Amygdala (tissue), 56 donors: ENCODE results near the gene IL18.
"Not testable (repeated sequence)": the region's sequence is repeated elsewhere in the genome, so short reads cannot be mapped to it uniquely, and the experiment has no call there.

Experiments used
- DNase-seq, 56 donors: peaks; one replicate each; lab custom pipeline; 2025; lab: John Stamatoyannopoulos, UW

Gene IL18

DNA sequence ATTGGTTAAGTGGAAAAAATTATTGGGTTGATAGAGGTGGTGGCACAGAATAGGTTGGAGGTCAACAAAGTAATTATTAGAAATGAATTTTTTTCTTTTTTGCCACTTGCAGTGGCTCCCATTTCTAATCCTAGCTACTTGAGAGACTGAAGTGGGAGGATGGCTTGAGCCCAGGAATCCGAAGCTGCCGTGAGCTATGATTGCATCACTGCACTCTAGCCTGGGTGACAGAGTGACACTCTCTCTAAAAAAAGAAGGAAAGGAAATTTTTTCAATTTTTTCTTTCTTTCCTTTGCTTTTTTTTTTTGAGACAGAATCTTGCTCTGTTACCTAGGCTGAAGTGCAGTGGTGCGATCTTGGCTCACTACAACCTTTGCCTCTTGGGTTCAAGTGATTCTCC is 9.3 kb upstream of the IL18 start:
- no peak for DNase-seq

DNA sequence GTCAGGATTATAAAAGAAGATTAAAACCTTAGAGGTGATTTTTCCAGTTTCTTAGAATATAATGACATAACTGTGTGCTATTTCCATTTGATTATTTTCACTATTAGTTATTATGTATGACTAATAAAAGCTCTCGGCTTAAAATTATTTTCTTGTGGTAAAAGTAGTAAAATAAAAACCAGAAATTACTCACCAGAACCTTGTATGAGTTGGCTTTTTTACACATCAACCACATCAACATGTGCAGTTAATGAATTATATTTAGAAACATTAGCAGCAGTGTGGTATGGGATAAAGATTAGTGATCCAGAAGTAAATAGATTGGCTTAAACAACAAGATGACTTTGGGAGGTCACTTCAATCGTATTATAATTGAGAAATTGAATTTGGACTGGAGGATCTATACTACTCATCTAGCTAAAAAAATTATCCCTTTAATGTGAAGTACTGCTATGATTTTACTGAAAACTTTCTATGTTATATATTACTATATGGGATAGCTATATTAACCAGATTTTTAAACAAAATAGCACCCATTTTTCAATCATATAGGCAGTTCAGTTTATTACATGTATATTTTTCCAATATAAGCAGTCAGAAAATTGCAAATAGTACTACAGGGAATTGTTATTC is 8.6 kb upstream of the IL18 start:
- no peak for DNase-seq

DNA sequence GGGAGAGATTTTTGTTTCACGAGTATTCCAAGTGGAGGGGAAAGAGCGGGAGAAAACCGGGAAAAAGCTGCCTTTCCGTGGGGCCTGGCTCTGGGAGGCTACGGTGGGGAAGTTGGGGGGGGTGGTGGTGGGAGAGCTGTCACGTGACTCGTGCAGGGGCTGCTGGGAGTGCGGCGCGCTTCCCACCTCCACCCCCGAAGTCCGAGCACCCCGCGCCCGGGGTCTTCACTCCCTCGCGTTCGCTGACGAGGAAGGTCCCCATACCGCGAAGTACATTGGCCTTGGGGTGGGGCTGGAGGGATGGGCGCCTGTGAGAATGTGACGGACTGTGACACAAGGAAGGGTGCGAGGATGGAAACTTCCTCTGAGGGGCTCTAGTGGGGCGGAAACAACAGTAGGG is 3.3 kb upstream of the IL18 start, which contains the start of gene TEX12:
TEX12 (plus strand) TSS at position 228 of the 400 bp plus-strand sequence. CDS start 1,897 bp downstream, outside the sequence.
- DNase-seq = no peak

DNA sequence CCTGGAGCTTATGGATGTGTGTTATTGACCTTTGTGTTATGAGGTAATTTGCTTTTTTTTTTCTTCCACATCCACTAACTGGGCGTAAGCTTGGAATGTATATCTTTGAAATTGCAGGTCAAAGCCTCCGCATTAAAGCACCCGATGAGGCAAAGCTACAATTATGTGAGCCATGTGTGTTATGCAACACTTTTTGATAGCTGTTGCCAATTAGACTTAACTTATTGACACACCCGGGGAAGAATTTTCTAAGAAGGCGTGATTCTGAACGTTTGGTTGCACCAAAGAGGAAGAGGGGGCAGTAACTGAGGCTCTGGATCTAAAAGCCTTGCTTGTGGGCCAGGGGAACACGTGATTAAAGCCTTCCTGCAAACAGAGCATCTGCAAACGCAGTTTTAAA is 2.7 kb upstream of the IL18 start:
- no peak for DNase-seq

DNA sequence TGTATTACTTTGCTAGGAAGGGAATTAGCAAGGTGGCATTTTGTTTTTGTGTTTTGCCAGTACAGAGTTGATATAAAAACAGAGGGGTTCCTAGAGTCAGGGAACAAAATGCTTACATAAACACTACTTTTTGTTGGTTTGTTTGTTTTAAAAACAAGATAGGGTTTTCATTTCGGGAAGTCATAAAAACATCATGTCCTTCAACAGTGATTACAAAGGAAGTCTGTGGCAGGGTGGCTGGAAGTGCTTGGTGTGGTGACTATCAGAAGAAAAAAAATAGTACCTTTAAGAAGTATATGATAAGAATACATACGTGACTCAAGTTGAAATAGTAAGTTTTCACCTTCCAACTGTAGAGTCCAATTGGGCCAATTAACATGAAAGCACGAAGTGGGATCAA is 1.2 kb upstream of the IL18 start:
- no peak for DNase-seq

DNA sequence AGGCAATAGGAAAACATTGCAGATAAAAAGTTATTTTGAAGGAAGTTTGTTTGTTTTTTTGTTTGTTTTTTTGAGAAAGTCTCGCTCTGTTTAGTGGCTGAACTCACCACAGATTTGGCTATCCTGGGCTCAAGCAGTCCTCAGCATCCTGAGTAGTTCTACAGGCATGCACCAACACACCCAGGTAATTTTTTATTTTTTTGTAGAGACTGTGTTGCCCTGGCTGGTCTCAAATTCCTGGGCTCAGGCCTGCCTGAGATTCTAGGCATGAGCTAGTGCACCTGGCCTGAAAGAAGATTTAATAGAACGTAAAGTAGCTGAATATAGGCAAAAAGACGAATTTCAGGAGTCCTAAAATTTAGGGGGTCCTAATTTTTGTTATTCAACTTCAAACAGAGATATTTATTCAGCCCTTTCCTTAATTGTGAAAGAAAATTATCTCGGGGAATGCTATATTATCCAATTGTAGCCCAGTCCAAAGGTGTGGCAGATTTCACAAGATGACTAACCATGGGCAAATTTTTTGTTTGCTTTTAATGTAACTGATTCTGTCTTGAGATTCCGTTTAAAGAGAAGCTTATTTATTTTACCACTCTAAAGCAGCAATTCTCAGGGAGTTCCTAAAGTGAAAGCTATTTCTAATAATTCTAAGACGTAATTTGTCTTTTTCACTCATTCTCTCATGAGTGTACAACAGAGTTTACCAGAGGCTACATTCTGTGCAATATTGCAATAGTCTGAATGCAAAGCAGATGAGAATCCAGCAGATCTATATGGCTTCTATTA is 940 bp downstream of the IL18 start:
- DNase-seq = no peak

DNA sequence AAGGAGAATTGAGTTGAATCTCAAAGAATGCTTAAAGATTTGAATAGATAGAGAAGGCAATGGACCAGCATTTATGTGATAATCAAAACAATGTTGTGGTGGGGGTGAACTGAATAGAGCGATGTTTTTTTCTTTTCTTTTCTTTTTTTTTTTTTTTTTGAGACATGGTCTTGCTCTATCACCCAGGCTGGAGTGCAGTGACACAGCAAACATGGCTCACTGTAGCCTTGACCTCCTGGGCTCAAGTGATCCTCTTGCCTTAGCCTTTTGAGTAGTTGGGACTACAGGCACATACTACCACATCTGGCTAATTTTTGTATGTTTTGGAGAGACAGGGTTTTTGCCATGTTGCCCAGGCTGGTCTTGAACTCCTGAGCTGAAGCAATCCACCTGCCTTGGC is 1.7 kb downstream of the IL18 start:
- DNase-seq = not testable (repeated sequence)

DNA sequence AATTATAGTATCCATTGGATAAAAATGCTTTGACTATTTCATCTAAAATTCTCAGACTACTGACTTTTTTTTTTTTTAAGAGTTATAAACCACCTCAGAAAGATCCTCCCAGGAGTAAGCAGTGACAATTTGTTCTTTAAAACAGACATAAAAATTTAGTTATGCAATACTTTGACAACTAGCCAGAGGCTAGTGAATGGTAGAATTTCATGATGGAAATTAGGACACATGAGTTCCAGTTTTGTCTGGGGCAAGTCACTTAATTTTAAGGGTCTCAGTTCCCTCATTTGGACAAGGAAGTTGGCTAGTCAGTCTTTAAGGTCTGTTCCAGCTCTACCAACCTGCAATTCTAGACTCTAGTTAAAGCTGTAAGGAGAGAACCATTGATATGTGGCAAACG is 2.9 kb downstream of the IL18 start:
- DNase-seq = no peak

DNA sequence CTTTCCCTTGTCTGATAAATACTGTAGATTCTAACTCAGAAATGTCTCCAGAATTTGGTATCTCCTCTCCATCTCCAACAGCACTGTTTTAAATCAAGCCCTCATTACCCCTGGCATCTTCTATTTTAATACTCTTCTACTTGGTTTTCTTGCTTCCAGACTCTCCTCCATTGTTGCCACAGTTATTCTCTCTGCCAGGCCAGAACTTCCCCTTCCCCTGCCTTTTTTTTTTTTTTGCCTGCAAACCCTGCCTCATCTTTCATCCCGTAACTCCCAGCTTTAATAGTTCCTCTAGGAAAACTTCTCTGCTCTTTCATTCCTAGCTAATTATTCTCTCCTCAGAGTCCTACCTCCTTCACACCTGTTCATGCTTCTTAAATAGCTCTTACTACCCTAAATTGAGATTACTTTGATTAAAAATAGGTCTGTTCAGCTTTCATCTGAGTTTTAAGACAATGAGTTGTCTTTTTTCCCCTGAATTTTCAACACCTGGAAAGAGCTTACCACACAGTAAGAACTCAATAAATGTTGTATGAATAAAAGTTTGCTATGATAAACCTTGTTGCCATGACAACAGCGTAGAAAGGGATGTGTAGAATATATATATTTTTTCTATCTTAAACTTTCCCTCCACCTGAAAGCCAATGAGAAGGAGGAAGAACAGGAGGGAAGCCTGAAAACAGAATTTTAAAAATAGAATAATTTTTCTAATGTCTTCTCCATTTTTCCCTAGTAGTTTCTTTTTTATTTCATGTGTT is 3.6 kb downstream of the IL18 start:
- DNase-seq = no peak

DNA sequence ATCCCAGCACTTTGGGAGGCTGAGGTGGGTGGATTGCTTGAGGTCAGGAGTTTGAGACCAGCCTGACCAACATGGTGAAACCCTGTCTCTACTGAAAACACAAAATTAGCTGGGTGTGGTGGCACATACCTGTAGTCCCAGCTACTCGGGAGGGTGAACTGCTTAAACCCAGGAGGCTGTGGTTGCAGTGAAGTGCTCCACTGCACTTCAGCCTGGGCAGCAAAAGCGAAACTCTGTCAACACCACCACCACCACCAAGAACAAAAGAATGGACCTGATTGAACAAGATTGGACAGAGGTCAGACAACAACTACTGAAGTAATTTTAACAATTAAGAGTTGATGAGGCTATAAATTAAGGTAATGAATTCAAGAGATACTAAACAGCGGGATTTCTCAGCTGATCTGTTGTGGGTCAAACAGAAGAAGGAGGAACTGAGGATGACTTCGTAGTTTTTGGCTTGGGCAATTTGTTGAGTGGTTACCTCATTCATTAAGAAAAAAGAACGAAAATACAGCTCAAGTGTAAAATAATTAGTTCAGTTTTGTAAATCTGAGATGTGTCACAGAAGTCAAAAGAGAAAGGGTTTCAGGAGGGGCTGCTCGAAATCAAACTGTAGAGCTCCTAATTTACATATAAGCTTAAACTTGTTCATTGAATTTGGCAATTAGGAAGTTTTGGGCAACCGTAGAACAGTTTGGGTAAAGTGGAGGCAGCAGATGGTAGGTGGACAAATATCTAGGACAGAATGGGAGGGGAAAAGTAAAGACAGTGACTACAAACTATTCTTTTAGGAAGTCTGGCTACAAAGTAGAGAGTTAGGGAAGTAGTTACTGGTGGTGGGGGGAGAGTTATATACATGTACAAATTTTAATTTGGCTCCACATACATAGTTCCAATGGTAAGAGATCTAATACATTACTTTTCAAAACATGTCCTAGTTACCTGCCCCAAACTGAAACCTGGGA is 4.5 kb downstream of the IL18 start:
- DNase-seq = no peak

DNA sequence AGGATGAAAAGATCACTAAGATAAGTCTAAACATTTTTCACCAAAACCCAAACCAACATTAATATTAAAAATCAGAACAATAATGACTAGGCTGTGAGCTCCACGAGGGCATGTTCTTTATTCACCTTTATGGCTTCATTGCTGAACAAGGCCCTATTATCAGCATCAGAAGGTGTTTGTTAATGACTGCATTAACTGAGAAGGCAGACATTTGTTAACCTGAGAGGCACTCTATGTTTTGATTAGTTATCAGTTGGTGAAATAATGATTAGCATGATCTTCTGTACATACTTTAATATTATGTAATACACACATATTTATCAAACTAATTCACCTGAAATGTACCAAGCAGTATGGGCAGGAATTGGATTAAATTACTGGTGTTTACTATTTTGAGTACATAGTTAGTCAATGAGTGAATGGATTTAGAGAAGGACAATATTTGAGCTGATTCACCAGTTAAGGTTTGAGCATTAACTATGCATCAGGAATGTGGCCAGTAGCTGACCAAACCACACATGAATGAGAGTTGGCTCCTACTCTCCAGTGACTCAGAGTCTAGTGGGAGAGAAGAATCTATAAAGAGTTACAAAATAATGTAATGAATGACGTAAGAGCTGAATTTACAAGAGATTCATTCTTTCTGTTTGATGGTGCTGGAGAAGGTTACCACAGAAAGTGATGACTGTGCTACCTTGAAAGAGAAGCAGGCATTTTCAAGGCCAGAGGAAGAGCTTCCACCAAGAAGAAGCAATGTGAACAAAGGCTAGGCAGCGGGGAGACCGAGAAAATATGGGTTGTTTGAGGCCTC is 6.7 kb downstream of the IL18 start:
- no peak for DNase-seq

DNA sequence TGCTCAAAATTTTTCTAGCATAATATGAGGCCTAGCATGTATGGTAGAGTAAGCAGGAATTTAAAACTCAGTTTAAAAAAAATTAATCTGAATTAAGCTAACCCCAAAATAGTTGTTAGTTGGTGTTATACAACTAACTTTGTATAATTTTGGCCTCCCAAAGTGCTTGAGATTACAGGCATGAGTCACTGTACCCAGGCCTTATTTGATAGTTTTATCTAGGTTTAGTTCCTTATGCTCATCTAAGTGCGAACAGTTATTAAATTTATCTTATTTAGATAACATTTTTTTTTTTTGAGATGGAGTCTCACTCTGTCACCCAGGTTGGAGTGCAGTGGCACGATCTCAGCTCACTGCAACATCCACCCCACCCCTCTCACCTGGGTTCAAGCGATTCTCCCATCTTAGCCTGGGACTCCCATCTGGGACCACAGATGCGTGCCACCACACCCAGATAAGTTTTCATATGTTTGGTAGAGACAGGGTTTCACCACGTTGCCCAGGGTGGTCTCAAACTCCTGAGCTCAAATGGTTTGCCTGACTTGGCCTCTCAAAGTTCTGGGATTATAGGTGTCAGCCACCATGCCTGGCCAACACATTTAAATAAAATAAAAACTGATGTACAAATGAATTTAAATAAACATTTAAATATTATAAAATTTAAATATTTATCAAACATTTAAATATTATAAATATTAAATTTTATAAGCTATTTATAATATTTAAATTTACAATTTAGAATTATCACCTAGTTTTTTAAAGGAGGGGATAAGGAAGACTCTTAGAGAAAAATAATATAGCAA is 7.5 kb downstream of the IL18 start:
- no peak for DNase-seq

DNA sequence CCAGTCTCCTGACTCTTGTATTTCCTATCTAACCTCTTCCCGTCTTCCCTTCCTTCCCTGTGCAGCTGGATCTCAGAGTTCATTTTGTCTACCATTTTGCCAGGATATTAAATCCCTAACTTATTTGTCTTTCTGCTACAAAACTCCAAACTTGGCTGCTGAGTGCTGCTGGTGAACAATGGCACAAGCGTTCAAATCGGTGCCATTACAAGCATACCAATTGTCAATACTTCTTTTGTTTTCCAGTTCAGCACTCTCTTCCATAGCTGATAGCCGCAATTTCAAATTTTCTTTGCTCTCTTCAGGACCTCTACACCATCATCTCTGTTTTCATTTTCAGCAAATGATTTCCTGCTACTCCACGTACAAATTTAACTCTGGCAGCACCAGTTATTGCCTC is 13.4 kb downstream of the IL18 start:
- DNase-seq = peak in 14 of 56 donors; percentile 3 to 56 (median 11)

DNA sequence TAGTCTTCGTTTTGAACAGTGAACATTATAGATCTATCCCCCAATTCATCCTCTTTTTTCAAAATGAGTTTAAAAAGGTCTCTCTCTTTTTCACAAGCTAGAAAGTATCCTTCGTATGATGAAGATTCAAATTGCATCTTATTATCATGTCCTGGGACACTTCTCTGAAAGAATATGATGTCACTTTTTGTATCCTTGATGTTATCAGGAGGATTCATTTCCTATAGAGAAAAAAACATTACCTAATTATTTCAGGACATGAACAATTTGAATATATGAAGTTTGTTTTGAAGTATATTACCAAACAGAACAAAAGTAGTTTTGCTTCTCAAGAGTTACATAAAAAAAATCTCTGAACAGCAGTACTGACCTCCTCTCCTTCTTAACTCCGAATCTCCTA is 20.3 kb downstream of the IL18 start:
- no peak for DNase-seq

DNA sequence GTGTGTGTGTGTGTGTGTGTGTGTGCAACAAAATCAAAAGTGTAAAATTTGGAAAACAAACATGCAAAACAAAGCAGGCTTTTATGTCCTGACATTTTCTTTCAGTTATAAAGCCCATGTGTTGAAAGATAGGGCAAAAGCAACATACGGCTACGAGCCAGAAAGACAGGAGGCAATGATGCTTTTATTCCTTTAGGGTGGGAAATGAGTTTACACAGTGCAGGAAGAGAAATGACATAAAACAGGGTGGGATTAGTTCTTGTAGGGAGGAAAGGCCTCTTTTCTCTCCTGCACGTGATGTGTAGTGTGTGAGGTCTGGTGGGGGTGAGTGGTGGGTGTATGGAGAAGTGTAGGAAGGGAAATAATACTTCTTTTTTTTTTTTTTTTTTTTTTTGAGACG is 29.4 kb downstream of the IL18 start:
- no peak for DNase-seq

DNA sequence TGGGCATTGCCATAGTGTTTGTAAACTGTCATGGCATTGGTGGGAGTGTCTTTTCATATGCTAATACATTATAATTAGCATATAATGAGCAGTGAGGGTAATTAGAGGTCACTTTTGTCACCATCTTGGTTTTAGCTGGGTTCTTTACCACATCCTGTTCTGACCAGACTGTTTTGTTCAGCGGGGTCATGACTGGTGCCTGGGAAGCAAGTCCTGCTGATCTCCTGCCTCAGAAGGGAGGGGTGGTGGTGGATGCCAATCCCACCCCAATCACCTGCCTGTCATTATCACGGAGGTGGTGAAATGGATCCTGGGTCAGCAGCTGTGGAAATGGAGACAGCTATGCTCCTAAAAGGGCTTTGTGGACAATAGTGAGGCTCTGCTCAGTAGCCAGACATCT is 31.2 kb downstream of the IL18 start:
- no peak for DNase-seq

DNA sequence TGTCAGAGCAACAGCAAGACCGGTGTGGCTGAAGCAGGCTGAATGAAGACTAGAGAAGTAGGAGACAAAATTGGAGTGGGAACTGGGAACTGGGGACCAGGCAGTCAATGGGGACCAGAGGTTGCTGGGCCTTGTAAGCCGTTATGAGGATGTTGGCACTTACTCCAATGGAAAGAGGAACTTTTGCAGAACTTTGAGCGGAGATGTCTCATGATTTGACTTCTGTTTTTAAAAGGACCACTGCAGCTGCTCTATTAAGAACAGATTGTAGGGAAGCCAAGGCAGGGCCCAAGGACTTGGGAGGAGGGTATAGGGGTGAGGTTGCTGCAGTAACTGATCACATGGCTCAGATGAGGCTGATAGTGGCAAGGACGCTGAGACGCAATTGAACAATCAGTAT is 34.2 kb downstream of the IL18 start:
- peak in 15 of 56 donors; percentile 2 to 57 (median 13) for DNase-seq

DNA sequence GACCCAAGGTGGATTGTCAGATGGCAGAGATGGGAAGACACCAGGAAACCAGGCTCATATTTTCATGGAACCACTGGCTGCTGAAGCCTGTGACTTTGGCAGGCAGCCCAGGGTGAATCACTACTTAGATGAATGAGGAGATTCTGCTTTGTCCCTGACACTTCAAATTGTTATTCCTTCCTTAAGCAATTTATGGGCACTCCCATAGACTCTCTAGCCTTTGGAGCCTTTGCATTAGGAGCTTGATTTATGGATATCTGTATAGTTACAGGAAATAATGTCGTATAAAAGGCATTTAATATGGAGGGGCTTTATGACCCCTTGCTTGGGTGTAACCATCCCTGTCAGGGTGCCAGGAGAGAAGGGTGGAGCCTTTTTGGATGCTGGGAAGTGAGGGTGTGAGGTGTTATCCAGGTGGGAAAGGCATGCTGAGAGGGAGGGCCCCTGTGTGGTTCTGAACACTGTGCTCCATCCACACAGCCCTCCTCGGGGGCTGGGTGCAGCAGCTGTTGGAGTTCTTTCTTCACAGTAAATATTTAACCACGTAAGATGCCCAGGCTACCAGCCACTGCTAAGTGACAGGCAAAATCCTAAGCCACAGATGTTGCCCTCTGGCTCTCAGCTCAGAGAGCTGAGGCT is 35.3 kb downstream of the IL18 start:
- peak in 19 of 56 donors; percentile 1 to 49 (median 9) for DNase-seq
